G401 (cell line): ENCODE results near the gene RABEP2. TPM values are rescaled to one million over a fixed set of nuclear protein-coding genes. Genes with fewer than 3 reads are reported as not detected.
"Not testable (repeated sequence)": the region's sequence is repeated elsewhere in the genome, so short reads cannot be mapped to it uniquely, and the experiment has no call there.

ENCODE experiments used
- DNase-seq: peaks from one replicate; pipeline ENCODE4 v3.0.0-alpha.2; 2015; ENCODE audit warnings: low spot score
- in situ Hi-C: cut with HindIII; loops from 2 replicates; pipeline ENCODE4 v1.10.0; 2016; ENCODE audit warnings: low sequenced_read_pairs, mixed read lengths
- total RNA-seq: library from RNA; depleted of rRNA; stranded (reverse); fragments of >200 nt; shearing (Covaris generic); gene quantifications from 2 replicates; pipeline ENCODE4 v1.2.3, GENCODE V29; 2014; rRNA removed

Gene RABEP2
- total RNA-seq, result 22.6 and 34.6 TPM in 2 replicates

- peak; percentile 91 for DNase-seq
- in situ Hi-C loops, result no loop called here
These were observed at the start of gene RABEP2 for GRCh38 chr16:28924762-28925385. Gene RABEP2, minus strand, starts transcription at chr16:28925238. Its CDS starts 75 bp downstream, at chr16:28925163.

- peak; percentile 94 for DNase-seq
- in situ Hi-C loops, result no loop called here
These were observed 49.6 kb upstream of the RABEP2 start, which contains the start of gene SPNS1 for GRCh38 chr16:28974437-28975157. Gene SPNS1, plus strand, starts transcription at chr16:28974778. Its CDS starts 374 bp downstream, at chr16:28975152.

GRCh38 chr16:28974007-28974436 is 49.0 kb upstream of the RABEP2 start:
- DNase-seq, result peak; percentile 74
- in situ Hi-C loops, result no loop called here

GRCh38 chr16:28969696-28970095 is 44.7 kb upstream of the RABEP2 start:
- DNase-seq, in situ Hi-C loops: not testable (repeated sequence)

GRCh38 chr16:28967156-28967555 is 42.1 kb upstream of the RABEP2 start:
- in situ Hi-C loops, result no loop called here
- DNase-seq, result no peak

GRCh38 chr16:28964496-28964895 is 39.5 kb upstream of the RABEP2 start:
- in situ Hi-C loops, result no loop called here
- DNase-seq, result no peak

- in situ Hi-C loops, result no loop called here
- no peak for DNase-seq
These were observed 39.0 kb upstream of the RABEP2 start for GRCh38 chr16:28964072-28964471.

GRCh38 chr16:28958836-28959235 is 33.8 kb upstream of the RABEP2 start:
- DNase-seq, result no peak
- in situ Hi-C loops, result no loop called here

- no peak for DNase-seq
- in situ Hi-C loops, result no loop called here
These were observed 33.2 kb upstream of the RABEP2 start for GRCh38 chr16:28958216-28958615.

- in situ Hi-C loops, result no loop called here
- DNase-seq, result no peak
These were observed 26.4 kb upstream of the RABEP2 start for GRCh38 chr16:28951410-28951943.

- DNase-seq, result peak; percentile 100
- in situ Hi-C loops, result no loop called here
These were observed 25.8 kb upstream of the RABEP2 start, which contains the start of gene NFATC2IP for GRCh38 chr16:28950648-28951409. Gene NFATC2IP, plus strand, starts transcription at chr16:28950937. Its CDS starts 75 bp downstream, at chr16:28951012.

GRCh38 chr16:28946681-28947080 is 21.6 kb upstream of the RABEP2 start:
- in situ Hi-C loops, result no loop called here
- DNase-seq, result no peak

- in situ Hi-C loops, result no loop called here
- DNase-seq, result no peak
These were observed 18.2 kb upstream of the RABEP2 start for GRCh38 chr16:28943281-28943680.

GRCh38 chr16:28939825-28940224 is 14.8 kb upstream of the RABEP2 start:
- DNase-seq, in situ Hi-C loops: not testable (repeated sequence)

- DNase-seq, result no peak
- in situ Hi-C loops, result no loop called here
These were observed 13.7 kb upstream of the RABEP2 start for GRCh38 chr16:28938721-28939120.

GRCh38 chr16:28937222-28937876 is 12.3 kb upstream of the RABEP2 start:
- in situ Hi-C loops, result no loop called here

GRCh38 chr16:28936784-28937155 is 11.7 kb upstream of the RABEP2 start:
- in situ Hi-C loops, result no loop called here
- DNase-seq, result no peak

More at GRCh38 chr16:28937222-28937876, 12.3 kb upstream of the RABEP2 start:
- DNase-seq, result no peak

- in situ Hi-C loops, result no loop called here
- DNase-seq, result peak; percentile 26
These were observed 11.1 kb upstream of the RABEP2 start for GRCh38 chr16:28935924-28936783.
